Activated naive CD8-positive, alpha-beta T cell (primary cell): ENCODE results near the gene CEACAM5.

Experiments used
- H3K27ac Mint-ChIP-seq: one replicate; pipeline ENCODE4 v1.8.0; 2021; ENCODE audit warnings: mixed read lengths
- H3K27me3 Mint-ChIP-seq: one replicate; pipeline ENCODE4 v1.8.0; 2021; ENCODE audit warnings: mixed read lengths
- H3K36me3 Mint-ChIP-seq: one replicate; pipeline ENCODE4 v1.8.0; 2021; ENCODE audit warnings: mixed read lengths
- H3K4me1 Mint-ChIP-seq: one replicate; pipeline ENCODE4 v1.8.0; 2021; ENCODE audit warnings: low read depth, mixed read lengths
- H3K4me3 Mint-ChIP-seq: one replicate; pipeline ENCODE4 v1.8.0; 2021; ENCODE audit warnings: mild to moderate bottlenecking, mixed read lengths
- H3K9me3 Mint-ChIP-seq: one replicate; pipeline ENCODE4 v1.8.0; 2021; ENCODE audit warnings: low read depth, mixed read lengths

Gene CEACAM5

DNA sequence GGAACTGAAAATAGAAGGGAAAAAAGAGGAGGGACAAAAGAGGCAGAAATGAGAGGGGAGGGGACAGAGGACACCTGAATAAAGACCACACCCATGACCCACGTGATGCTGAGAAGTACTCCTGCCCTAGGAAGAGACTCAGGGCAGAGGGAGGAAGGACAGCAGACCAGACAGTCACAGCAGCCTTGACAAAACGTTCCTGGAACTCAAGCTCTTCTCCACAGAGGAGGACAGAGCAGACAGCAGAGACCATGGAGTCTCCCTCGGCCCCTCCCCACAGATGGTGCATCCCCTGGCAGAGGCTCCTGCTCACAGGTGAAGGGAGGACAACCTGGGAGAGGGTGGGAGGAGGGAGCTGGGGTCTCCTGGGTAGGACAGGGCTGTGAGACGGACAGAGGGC lies at the start of gene CEACAM5:
CEACAM5 (plus strand) TSS at position 146 of the 400 bp plus-strand sequence; CDS start at position 252, 106 bp downstream.
- H3K27me3 Mint-ChIP-seq = peaks cover 35% of the 10 kb centered on the region
- peaks cover 2% of the 10 kb centered on the region for H3K4me1 Mint-ChIP-seq
- no peak within 1 kb of the TSS for H3K27ac Mint-ChIP-seq
- no peaks in the 10 kb centered on the region for H3K36me3 Mint-ChIP-seq
- no peaks in the 10 kb centered on the region for H3K9me3 Mint-ChIP-seq
- H3K4me3 Mint-ChIP-seq = no peak within 1 kb of the TSS

GRCh38 chr19:41666075-41666474 lies 42.4 kb upstream of the CEACAM5 start:
- H3K4me3 Mint-ChIP-seq = no peak overlapping the region
- no peaks in the 10 kb centered on the region for H3K4me1 Mint-ChIP-seq
- no peak overlapping the region for H3K27ac Mint-ChIP-seq
- peaks cover 5% of the 10 kb centered on the region for H3K36me3 Mint-ChIP-seq
- peaks cover 25% of the 10 kb centered on the region for H3K27me3 Mint-ChIP-seq
- H3K9me3 Mint-ChIP-seq = peaks cover 13% of the 10 kb centered on the region

- Mint-ChIP-seq H3K9me3 (peaks cover 13% of the 10 kb centered on the region), H3K27me3 (peaks cover 36% of the 10 kb centered on the region), H3K4me3 (no peak overlapping the region)
Measured at GRCh38 chr19:41668315-41668714, 40.1 kb upstream of the CEACAM5 start.

DNA sequence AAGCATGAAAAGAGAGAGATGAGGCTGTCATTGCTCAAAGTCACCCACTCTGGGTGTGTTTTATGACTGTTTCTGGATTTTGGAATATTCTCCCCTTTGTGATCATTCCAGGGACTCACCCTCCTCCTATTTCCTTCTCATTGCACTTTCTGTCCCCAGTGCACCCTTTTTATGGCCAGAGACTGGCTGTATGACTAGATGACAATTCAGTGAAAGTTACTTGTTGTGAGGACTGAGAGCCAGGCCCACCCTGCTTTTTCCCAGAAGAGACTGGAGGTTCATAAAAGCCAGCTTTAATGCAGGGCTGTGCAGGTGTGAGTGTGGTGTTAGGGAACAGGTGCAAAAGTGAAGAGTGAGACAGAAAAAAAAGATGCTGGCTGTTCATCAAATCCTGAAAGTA lies 37.7 kb upstream of the CEACAM5 start:
- Mint-ChIP-seq H3K27me3 (peaks cover 43% of the 10 kb centered on the region), H3K36me3 (no peaks in the 10 kb centered on the region), H3K4me1 (no peaks in the 10 kb centered on the region), H3K9me3 (peaks cover 8% of the 10 kb centered on the region), H3K4me3 (no peak overlapping the region), H3K27ac (no peak overlapping the region)

More at GRCh38 chr19:41668315-41668714, 40.1 kb upstream of the CEACAM5 start:
- no peak overlapping the region for H3K27ac Mint-ChIP-seq
- H3K36me3 Mint-ChIP-seq = peaks cover 3% of the 10 kb centered on the region
- H3K4me1 Mint-ChIP-seq = no peaks in the 10 kb centered on the region

GRCh38 chr19:41671486-41671885 lies 36.9 kb upstream of the CEACAM5 start:
- Mint-ChIP-seq H3K27ac (no peak overlapping the region), H3K4me3 (no peak overlapping the region), H3K27me3 (peaks cover 43% of the 10 kb centered on the region), H3K36me3 (no peaks in the 10 kb centered on the region), H3K4me1 (no peaks in the 10 kb centered on the region), H3K9me3 (peaks cover 8% of the 10 kb centered on the region)

- Mint-ChIP-seq H3K4me1 (no peaks in the 10 kb centered on the region), H3K27ac (no peak overlapping the region), H3K9me3 (no peaks in the 10 kb centered on the region), H3K27me3 (peaks cover 13% of the 10 kb centered on the region), H3K36me3 (no peaks in the 10 kb centered on the region), H3K4me3 (no peak overlapping the region)
Measured at GRCh38 chr19:41682437-41682836, 26.0 kb upstream of the CEACAM5 start.

- peaks cover 14% of the 10 kb centered on the region for H3K27me3 Mint-ChIP-seq
- no peak overlapping the region for H3K27ac Mint-ChIP-seq
- H3K4me1 Mint-ChIP-seq = no peaks in the 10 kb centered on the region
- no peak overlapping the region for H3K4me3 Mint-ChIP-seq
- H3K36me3 Mint-ChIP-seq = no peaks in the 10 kb centered on the region
- H3K9me3 Mint-ChIP-seq = no peaks in the 10 kb centered on the region
Measured at GRCh38 chr19:41687419-41687818, 21.0 kb upstream of the CEACAM5 start.

GRCh38 chr19:41688098-41688497 lies 20.3 kb upstream of the CEACAM5 start, which contains the start of gene CEACAM7:
Gene CEACAM7 (minus strand): TSS chr19:41688270. CDS start chr19:41688165, 105 bp downstream.
- H3K36me3 Mint-ChIP-seq = no peaks in the 10 kb centered on the region
- H3K27ac Mint-ChIP-seq = no peak within 1 kb of the TSS
- peaks cover 19% of the 10 kb centered on the region for H3K27me3 Mint-ChIP-seq
- H3K4me3 Mint-ChIP-seq = no peak within 1 kb of the TSS
- no peaks in the 10 kb centered on the region for H3K4me1 Mint-ChIP-seq
- no peaks in the 10 kb centered on the region for H3K9me3 Mint-ChIP-seq

DNA sequence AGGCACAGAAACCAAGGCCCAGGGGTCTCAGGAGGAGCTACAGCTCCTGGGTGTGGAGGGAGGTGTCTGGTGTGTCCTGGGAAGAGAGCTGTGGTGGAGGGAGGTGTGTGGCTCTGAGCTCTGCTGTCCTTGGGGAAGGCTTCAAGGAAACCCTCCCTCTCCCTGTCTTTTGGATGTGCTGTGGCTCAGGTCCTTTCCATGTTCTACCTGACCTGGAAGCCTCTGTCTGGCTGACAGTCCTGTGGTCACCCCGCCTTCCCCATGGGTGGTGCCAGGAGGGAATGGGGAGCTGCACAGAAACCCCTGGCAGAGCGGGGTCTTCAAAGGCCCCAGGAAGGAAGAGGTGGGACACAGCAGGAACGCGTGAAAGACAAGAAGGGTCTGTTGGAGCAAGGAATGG lies 19.7 kb upstream of the CEACAM5 start:
- H3K27me3 Mint-ChIP-seq = peaks cover 19% of the 10 kb centered on the region
- no peaks in the 10 kb centered on the region for H3K4me1 Mint-ChIP-seq
- no peak overlapping the region for H3K27ac Mint-ChIP-seq
- H3K4me3 Mint-ChIP-seq = no peak overlapping the region
- no peaks in the 10 kb centered on the region for H3K36me3 Mint-ChIP-seq
- H3K9me3 Mint-ChIP-seq = no peaks in the 10 kb centered on the region

DNA sequence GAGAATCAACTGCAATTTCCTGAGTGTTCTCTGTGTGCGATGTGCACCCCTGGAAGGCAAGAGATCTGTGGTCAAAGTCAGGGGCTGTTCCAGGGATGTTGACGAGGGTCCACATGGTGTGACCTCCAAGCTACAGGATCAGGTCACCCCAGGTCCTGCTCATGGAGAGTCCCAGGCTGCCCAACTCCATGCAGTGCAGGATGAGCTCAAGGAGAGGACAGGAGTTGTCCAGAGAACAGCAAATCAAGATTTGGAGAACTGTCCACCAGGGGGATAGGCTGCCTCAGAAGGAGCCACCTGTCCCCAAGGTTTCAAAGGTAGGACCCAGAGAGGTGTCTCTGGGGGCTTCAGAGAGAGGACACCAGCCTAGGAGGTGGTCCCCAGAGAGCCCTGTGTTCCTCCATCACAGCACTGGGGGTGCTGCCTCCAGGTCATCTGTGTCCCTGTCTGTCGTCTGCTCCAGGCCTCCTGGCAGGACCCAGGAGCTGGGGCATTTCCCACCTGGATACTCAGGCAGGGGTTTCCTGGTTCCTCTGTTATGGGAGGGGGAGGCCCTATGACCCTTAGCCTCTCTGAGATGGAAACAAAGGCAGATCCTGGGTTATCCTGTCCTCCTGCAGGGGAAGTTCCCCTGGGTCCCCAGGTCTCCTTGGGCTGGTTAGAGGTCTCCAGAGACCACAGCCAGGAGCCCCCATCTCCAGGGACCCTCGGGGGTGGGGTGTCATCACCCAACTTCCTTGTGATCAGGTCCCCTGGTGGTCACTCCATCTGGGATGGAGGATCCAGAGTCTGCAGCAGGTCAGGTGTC lies 18.2 kb upstream of the CEACAM5 start:
- no peaks in the 10 kb centered on the region for H3K36me3 Mint-ChIP-seq
- H3K4me3 Mint-ChIP-seq = no peak overlapping the region
- H3K4me1 Mint-ChIP-seq = no peaks in the 10 kb centered on the region
- H3K27me3 Mint-ChIP-seq = peaks cover 20% of the 10 kb centered on the region
- no peak overlapping the region for H3K27ac Mint-ChIP-seq
- H3K9me3 Mint-ChIP-seq = no peaks in the 10 kb centered on the region

- Mint-ChIP-seq H3K9me3 (no peaks in the 10 kb centered on the region), H3K4me1 (no peaks in the 10 kb centered on the region), H3K4me3 (no peak overlapping the region), H3K27ac (no peak overlapping the region), H3K36me3 (no peaks in the 10 kb centered on the region), H3K27me3 (peaks cover 20% of the 10 kb centered on the region)
Measured at GRCh38 chr19:41690801-41691065, 17.7 kb upstream of the CEACAM5 start.

- no peaks in the 10 kb centered on the region for H3K36me3 Mint-ChIP-seq
- no peaks in the 10 kb centered on the region for H3K9me3 Mint-ChIP-seq
- no peak overlapping the region for H3K27ac Mint-ChIP-seq
- peaks cover 23% of the 10 kb centered on the region for H3K27me3 Mint-ChIP-seq
- H3K4me3 Mint-ChIP-seq = no peak overlapping the region
- no peaks in the 10 kb centered on the region for H3K4me1 Mint-ChIP-seq
Measured at GRCh38 chr19:41691268-41691970, 17.0 kb upstream of the CEACAM5 start.

DNA sequence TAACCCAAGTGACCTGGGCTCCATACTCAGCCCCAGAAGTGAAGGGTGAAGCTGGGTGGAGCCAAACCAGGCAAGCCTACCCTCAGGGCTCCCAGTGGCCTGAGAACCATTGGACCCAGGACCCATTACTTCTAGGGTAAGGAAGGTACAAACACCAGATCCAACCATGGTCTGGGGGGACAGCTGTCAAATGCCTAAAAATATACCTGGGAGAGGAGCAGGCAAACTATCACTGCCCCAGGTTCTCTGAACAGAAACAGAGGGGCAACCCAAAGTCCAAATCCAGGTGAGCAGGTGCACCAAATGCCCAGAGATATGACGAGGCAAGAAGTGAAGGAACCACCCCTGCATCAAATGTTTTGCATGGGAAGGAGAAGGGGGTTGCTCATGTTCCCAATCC lies 14.2 kb upstream of the CEACAM5 start:
- Mint-ChIP-seq H3K4me3 (no peak overlapping the region), H3K4me1 (no peaks in the 10 kb centered on the region), H3K27me3 (peaks cover 24% of the 10 kb centered on the region), H3K27ac (no peak overlapping the region), H3K9me3 (no peaks in the 10 kb centered on the region), H3K36me3 (no peaks in the 10 kb centered on the region)

- Mint-ChIP-seq H3K27ac (no peak overlapping the region), H3K36me3 (no peaks in the 10 kb centered on the region), H3K27me3 (peaks cover 21% of the 10 kb centered on the region)
Measured at GRCh38 chr19:41694831-41695635, 13.4 kb upstream of the CEACAM5 start.

GRCh38 chr19:41695745-41696144 lies 12.7 kb upstream of the CEACAM5 start:
- no peaks in the 10 kb centered on the region for H3K9me3 Mint-ChIP-seq
- H3K36me3 Mint-ChIP-seq = no peaks in the 10 kb centered on the region

More at GRCh38 chr19:41694831-41695635, 13.4 kb upstream of the CEACAM5 start:
- Mint-ChIP-seq H3K4me3 (no peak overlapping the region), H3K9me3 (no peaks in the 10 kb centered on the region), H3K4me1 (no peaks in the 10 kb centered on the region)

More at GRCh38 chr19:41695745-41696144, 12.7 kb upstream of the CEACAM5 start:
- H3K4me1 Mint-ChIP-seq = no peaks in the 10 kb centered on the region
- no peak overlapping the region for H3K4me3 Mint-ChIP-seq
- H3K27ac Mint-ChIP-seq = no peak overlapping the region
- H3K27me3 Mint-ChIP-seq = peaks cover 23% of the 10 kb centered on the region
